Rectal smooth muscle tissue (tissue), 1 donor: ENCODE data around the gene CAPZB.
A peak's percentile ranks its signal among the peaks of the same experiment; 100 is the strongest.

Experiments
- H3K27ac ChIP-seq: one replicate; pipeline ENCODE4 v1.7.0; 2013; ENCODE audit warnings: low read depth, low read length, inconsistent platforms
- H3K27me3 ChIP-seq: one replicate; pipeline ENCODE4 v1.7.0; 2013; ENCODE audit warnings: low read length; ENCODE audit not compliant: control insufficient read depth, insufficient read depth
- H3K36me3 ChIP-seq: one replicate; pipeline ENCODE4 v1.7.0; 2013; ENCODE audit warnings: low read length; ENCODE audit not compliant: control insufficient read depth, insufficient read depth
- H3K4me1 ChIP-seq: one replicate; pipeline ENCODE4 v1.7.0; 2013; ENCODE audit warnings: low read length; ENCODE audit not compliant: control insufficient read depth, insufficient read depth
- H3K4me3 ChIP-seq: one replicate; pipeline ENCODE4 v1.7.0; 2013; ENCODE audit warnings: low read length
- H3K9ac ChIP-seq: one replicate; pipeline ENCODE4 v1.7.0; 2013; ENCODE audit warnings: low read length

Gene CAPZB

GRCh38 chr1:19354531-19354981 is 130.8 kb downstream of the CAPZB start:
- Histone ChIP-seq H3K36me3 (peaks cover 34% of the 10 kb centered on the region), H3K4me3 (no peak overlapping the region), H3K27me3 (no peaks in the 10 kb centered on the region), H3K27ac (no peak overlapping the region), H3K9ac (no peak overlapping the region), H3K4me1 (peaks cover 13% of the 10 kb centered on the region)

GRCh38 chr1:19353596-19353995 is 131.7 kb downstream of the CAPZB start:
- H3K4me3 ChIP-seq = no peak overlapping the region
- H3K27me3 ChIP-seq = no peaks in the 10 kb centered on the region
- no peak overlapping the region for H3K9ac ChIP-seq
- peaks cover 13% of the 10 kb centered on the region for H3K4me1 ChIP-seq
- peaks cover 37% of the 10 kb centered on the region for H3K36me3 ChIP-seq
- H3K27ac ChIP-seq = peak overlapping the region; percentile 69

GRCh38 chr1:19352839-19353238 is 132.5 kb downstream of the CAPZB start:
- H3K4me3 ChIP-seq = no peak overlapping the region
- H3K27me3 ChIP-seq = no peaks in the 10 kb centered on the region
- no peak overlapping the region for H3K9ac ChIP-seq
- H3K4me1 ChIP-seq = peaks cover 13% of the 10 kb centered on the region
- H3K27ac ChIP-seq = peak overlapping the region; percentile 69
- H3K36me3 ChIP-seq = peaks cover 37% of the 10 kb centered on the region

- peaks cover 37% of the 10 kb centered on the region for H3K36me3 ChIP-seq
Measured at GRCh38 chr1:19351873-19352272, 133.5 kb downstream of the CAPZB start.

GRCh38 chr1:19350566-19350965 is 134.8 kb downstream of the CAPZB start:
- Histone ChIP-seq H3K27ac (no peak overlapping the region), H3K9ac (no peak overlapping the region), H3K27me3 (no peaks in the 10 kb centered on the region), H3K4me3 (no peak overlapping the region), H3K36me3 (peaks cover 26% of the 10 kb centered on the region), H3K4me1 (peaks cover 13% of the 10 kb centered on the region)

More at GRCh38 chr1:19351873-19352272, 133.5 kb downstream of the CAPZB start:
- H3K27me3 ChIP-seq = no peaks in the 10 kb centered on the region
- no peak overlapping the region for H3K4me3 ChIP-seq
- H3K27ac ChIP-seq = peak overlapping the region; percentile 69
- no peak overlapping the region for H3K9ac ChIP-seq
- H3K4me1 ChIP-seq = peaks cover 13% of the 10 kb centered on the region

- Histone ChIP-seq H3K27ac (peak overlapping the region; percentile 6), H3K9ac (no peak overlapping the region), H3K4me1 (peaks cover 13% of the 10 kb centered on the region), H3K36me3 (peaks cover 27% of the 10 kb centered on the region), H3K4me3 (no peak overlapping the region), H3K27me3 (no peaks in the 10 kb centered on the region)
Measured at GRCh38 chr1:19349999-19350398, 135.3 kb downstream of the CAPZB start.

- no peaks in the 10 kb centered on the region for H3K27me3 ChIP-seq
- H3K4me3 ChIP-seq = no peak overlapping the region
- H3K36me3 ChIP-seq = peaks cover 21% of the 10 kb centered on the region
- peaks cover 13% of the 10 kb centered on the region for H3K4me1 ChIP-seq
- no peak overlapping the region for H3K27ac ChIP-seq
- H3K9ac ChIP-seq = no peak overlapping the region
Measured at GRCh38 chr1:19348441-19349198, 136.7 kb downstream of the CAPZB start.

GRCh38 chr1:19347533-19348172 is 137.7 kb downstream of the CAPZB start:
- no peak overlapping the region for H3K4me3 ChIP-seq
- no peak overlapping the region for H3K9ac ChIP-seq
- H3K27me3 ChIP-seq = no peaks in the 10 kb centered on the region
- H3K4me1 ChIP-seq = peaks cover 13% of the 10 kb centered on the region
- no peak overlapping the region for H3K27ac ChIP-seq
- H3K36me3 ChIP-seq = peaks cover 26% of the 10 kb centered on the region

GRCh38 chr1:19346026-19346425 is 139.3 kb downstream of the CAPZB start:
- H3K9ac ChIP-seq = no peak overlapping the region
- no peak overlapping the region for H3K27ac ChIP-seq
- no peaks in the 10 kb centered on the region for H3K4me1 ChIP-seq
- no peaks in the 10 kb centered on the region for H3K27me3 ChIP-seq
- H3K4me3 ChIP-seq = no peak overlapping the region
- H3K36me3 ChIP-seq = peaks cover 27% of the 10 kb centered on the region

- H3K4me3 ChIP-seq = no peak overlapping the region
- H3K9ac ChIP-seq = no peak overlapping the region
- no peak overlapping the region for H3K27ac ChIP-seq
- no peaks in the 10 kb centered on the region for H3K27me3 ChIP-seq
- H3K36me3 ChIP-seq = peaks cover 27% of the 10 kb centered on the region
- H3K4me1 ChIP-seq = no peaks in the 10 kb centered on the region
Measured at GRCh38 chr1:19345391-19345790, 139.9 kb downstream of the CAPZB start.

GRCh38 chr1:19344831-19345230 is 140.5 kb downstream of the CAPZB start:
- Histone ChIP-seq H3K36me3 (peaks cover 23% of the 10 kb centered on the region), H3K27ac (no peak overlapping the region), H3K27me3 (no peaks in the 10 kb centered on the region), H3K9ac (no peak overlapping the region), H3K4me3 (no peak overlapping the region), H3K4me1 (no peaks in the 10 kb centered on the region)

- Histone ChIP-seq H3K9ac (no peak overlapping the region), H3K4me3 (no peak overlapping the region), H3K36me3 (peaks cover 24% of the 10 kb centered on the region), H3K4me1 (no peaks in the 10 kb centered on the region), H3K27me3 (no peaks in the 10 kb centered on the region), H3K27ac (no peak overlapping the region)
Measured at GRCh38 chr1:19344372-19344810, 140.9 kb downstream of the CAPZB start.
